22Rv1 (cell line): Measurements from ENCODE around the gene DOCK10.

Experiments
- CTCF ChIP-seq: fragments of 450-650 bp; IDR thresholded peaks from 2 replicates; pipeline ENCODE4 v1.5.1; 2017; ENCODE audit warnings: mild to moderate bottlenecking
- ZFX ChIP-seq: fragments of 450-650 bp; IDR thresholded peaks from 2 replicates; pipeline ENCODE4 v1.6.1; 2017; ENCODE audit warnings: antibody characterized with exemption, borderline replicate concordance

GRCh38 chr2:224764565-224765236 is 277.6 kb downstream of the DOCK10 start:
- no peak for TF ChIP-seq CTCF
- TF ChIP-seq ZFX, result no peak
